Measurements from ENCODE around the gene ALDH7A1. TPM values are rescaled to one million over a fixed set of nuclear protein-coding genes. Genes with fewer than 3 reads are reported as not detected.

ALDH7A1 gene
- total RNA-seq, 2 experiments from 2014 or later = 1.6 to 2.1 TPM

- Histone ChIP-seq H3K27me3 (ENCODE audit: control insufficient read depth in 1 of 2, insufficient read depth in 2 of 2, low read length in 2 of 2) (no peaks in the 10 kb centered on the region), H3K27ac (ENCODE audit: low read depth in 1 of 2, low read length in 2 of 2) (no peak overlapping the region), H3K36me3 (ENCODE audit: insufficient read depth, low read length) (no peaks in the 10 kb centered on the region), H3K9me3 (ENCODE audit: control insufficient read depth in 1 of 2, insufficient read depth in 1 of 2, low read length in 2 of 2) (no peaks in the 10 kb centered on the region), H3K4me1 (ENCODE audit: insufficient read depth, low read length) (peaks cover 14% of the 10 kb centered on the region), H3K4me3 (ENCODE audit: low read length) (no peak overlapping the region)
- ChIA-PET CTCF (no interaction called here), POLR2A (no interaction called here)
- no peak for ATAC-seq (ENCODE audit: poor library complexity)
- Mint-ChIP-seq H3K4me1 (ENCODE audit: low read depth) (peaks cover 26% of the 10 kb centered on the region), H3K9me3 (peaks cover 4% of the 10 kb centered on the region), H3K27ac (no peak overlapping the region), H3K4me3 (no peak overlapping the region), H3K27me3 (no peaks in the 10 kb centered on the region), H3K36me3 (ENCODE audit: low read depth) (no peaks in the 10 kb centered on the region)
- no peak for TF ChIP-seq CTCF (IDR thresholded peaks at IDR 0.05)
- intact Hi-C loops (cut with DNase I, micrococcal nuclease) = no loop called here
- no peak for DNase-seq
Measured at GRCh38 chr5:126513302-126513701, 81.7 kb downstream of the ALDH7A1 start.

- Mint-ChIP-seq H3K27me3 (no peaks in the 10 kb centered on the region), H3K4me1 (ENCODE audit: low read depth) (peaks cover 32% of the 10 kb centered on the region), H3K4me3 (no peak overlapping the region), H3K9me3 (peaks cover 4% of the 10 kb centered on the region), H3K27ac (no peak overlapping the region), H3K36me3 (ENCODE audit: low read depth) (no peaks in the 10 kb centered on the region)
- ChIA-PET POLR2A (interaction anchor here (1.1 kb wide), 1 partner anchor 13 kb away, joined by 5 read pairs; no protein-coding TSS in a partner anchor), CTCF (interaction anchor here (1.2 kb wide), 1 partner anchor 12 kb away, joined by 3 read pairs; no protein-coding TSS in a partner anchor)
- no peaks in the 10 kb centered on the region for H3K36me3 ChIP-seq (ENCODE audit: insufficient read depth, low read length)
- no peaks in the 10 kb centered on the region for H3K27me3 ChIP-seq (ENCODE audit: control insufficient read depth in 1 of 2, insufficient read depth in 2 of 2, low read length in 2 of 2)
- H3K4me1 ChIP-seq (ENCODE audit: insufficient read depth, low read length) = peaks cover 23% of the 10 kb centered on the region
- no peak overlapping the region for H3K27ac ChIP-seq (ENCODE audit: low read depth in 1 of 2, low read length in 2 of 2)
- no peak for TF ChIP-seq CTCF (IDR thresholded peaks at IDR 0.05)
- H3K4me3 ChIP-seq (ENCODE audit: low read length) = no peak overlapping the region
- ATAC-seq (ENCODE audit: poor library complexity) (no peak), DNase-seq (no peak)
- intact Hi-C loops (cut with DNase I, micrococcal nuclease) = no loop called here
- no peaks in the 10 kb centered on the region for H3K9me3 ChIP-seq (ENCODE audit: control insufficient read depth in 1 of 2, insufficient read depth in 1 of 2, low read length in 2 of 2)
Measured at GRCh38 chr5:126512451-126512850, 82.6 kb downstream of the ALDH7A1 start.

GRCh38 chr5:126511961-126512360, 83.1 kb downstream of the ALDH7A1 start:
- TF ChIP-seq CTCF (IDR thresholded peaks at IDR 0.05) = no peak
- no peak for ATAC-seq (ENCODE audit: poor library complexity)
- Mint-ChIP-seq H3K27me3 (no peaks in the 10 kb centered on the region), H3K36me3 (ENCODE audit: low read depth) (no peaks in the 10 kb centered on the region), H3K27ac (no peak overlapping the region), H3K9me3 (peaks cover 4% of the 10 kb centered on the region), H3K4me3 (no peak overlapping the region), H3K4me1 (ENCODE audit: low read depth) (peaks cover 36% of the 10 kb centered on the region)
- Histone ChIP-seq H3K9me3 (ENCODE audit: control insufficient read depth in 1 of 2, insufficient read depth in 1 of 2, low read length in 2 of 2) (no peaks in the 10 kb centered on the region), H3K27me3 (ENCODE audit: control insufficient read depth in 1 of 2, insufficient read depth in 2 of 2, low read length in 2 of 2) (no peaks in the 10 kb centered on the region), H3K4me1 (ENCODE audit: insufficient read depth, low read length) (peaks cover 23% of the 10 kb centered on the region), H3K27ac (ENCODE audit: low read depth in 1 of 2, low read length in 2 of 2) (no peak overlapping the region), H3K36me3 (ENCODE audit: insufficient read depth, low read length) (no peaks in the 10 kb centered on the region), H3K4me3 (ENCODE audit: low read length) (no peak overlapping the region)
- ChIA-PET CTCF (interaction anchor here (1.2 kb wide), 1 partner anchor 12 kb away, joined by 3 read pairs; no protein-coding TSS in a partner anchor), POLR2A (interaction anchor here (1.1 kb wide), 1 partner anchor 12 kb away, joined by 5 read pairs; no protein-coding TSS in a partner anchor)
- DNase-seq = no peak
- intact Hi-C loops (cut with DNase I, micrococcal nuclease) = no loop called here
